Lower lobe of right lung (tissue), 2 donors: Measurements from ENCODE around the gene DDX20. TPM values are rescaled to one million over a fixed set of nuclear protein-coding genes. Genes with fewer than 3 reads are reported as not detected.

Experiments used
- ATAC-seq, 2 donors: fragments of 200-7000 bp; cut with Tn5 transposase; one replicate each; pipeline ENCODE4 v1.9.1; 2020 to 2022; ENCODE audit warnings: mild to moderate bottlenecking in 2 of 2, moderate library complexity in 2 of 2
- DNase-seq: peaks from one replicate; pipeline ENCODE4 v3.0.0-alpha.2; 2020
- H3K27ac ChIP-seq: fragments of 200-600 bp; one replicate; pipeline ENCODE4 v1.8.0; 2022
- H3K27me3 ChIP-seq: fragments of 200-600 bp; one replicate; pipeline ENCODE4 v1.8.0; 2022; ENCODE audit warnings: low read depth
- H3K36me3 ChIP-seq: fragments of 200-600 bp; one replicate; pipeline ENCODE4 v1.8.0; 2022; ENCODE audit warnings: mild to moderate bottlenecking
- H3K4me1 ChIP-seq: fragments of 200-600 bp; one replicate; pipeline ENCODE4 v1.8.0; 2022
- H3K4me3 ChIP-seq: fragments of 200-600 bp; one replicate; pipeline ENCODE4 v1.8.0; 2022; ENCODE audit warnings: mild to moderate bottlenecking
- H3K9me3 ChIP-seq: fragments of 200-600 bp; one replicate; pipeline ENCODE4 v1.8.0; 2022
- CTCF ChIP-seq: fragments of 200-600 bp; IDR thresholded peaks from one replicate; pipeline ENCODE4 v1.8.0; 2022; ENCODE audit warnings: antibody characterized with exemption, mild to moderate bottlenecking
- intact Hi-C: fragments of 100-400 bp; cut with DNase I; formaldehyde crosslinking; loops from one replicate; pipeline ENCODE4 v1.11.0; 2022
- total RNA-seq: library from RNA; stranded (reverse); fragmentation: NEBNext Ultra II Directional; extraction: Animal tissue kit (Norgen Biotek cat#: 25700); gene quantifications from one replicate; pipeline ENCODE4 v1.2.1, GENCODE V29; 2021
- donor health status: DM: no; HTN: yes; CAD: no; lungs with severe emphysema.

The DDX20 gene
- total RNA-seq, 1 donor from 2014 or later = 11.4 TPM

DNA sequence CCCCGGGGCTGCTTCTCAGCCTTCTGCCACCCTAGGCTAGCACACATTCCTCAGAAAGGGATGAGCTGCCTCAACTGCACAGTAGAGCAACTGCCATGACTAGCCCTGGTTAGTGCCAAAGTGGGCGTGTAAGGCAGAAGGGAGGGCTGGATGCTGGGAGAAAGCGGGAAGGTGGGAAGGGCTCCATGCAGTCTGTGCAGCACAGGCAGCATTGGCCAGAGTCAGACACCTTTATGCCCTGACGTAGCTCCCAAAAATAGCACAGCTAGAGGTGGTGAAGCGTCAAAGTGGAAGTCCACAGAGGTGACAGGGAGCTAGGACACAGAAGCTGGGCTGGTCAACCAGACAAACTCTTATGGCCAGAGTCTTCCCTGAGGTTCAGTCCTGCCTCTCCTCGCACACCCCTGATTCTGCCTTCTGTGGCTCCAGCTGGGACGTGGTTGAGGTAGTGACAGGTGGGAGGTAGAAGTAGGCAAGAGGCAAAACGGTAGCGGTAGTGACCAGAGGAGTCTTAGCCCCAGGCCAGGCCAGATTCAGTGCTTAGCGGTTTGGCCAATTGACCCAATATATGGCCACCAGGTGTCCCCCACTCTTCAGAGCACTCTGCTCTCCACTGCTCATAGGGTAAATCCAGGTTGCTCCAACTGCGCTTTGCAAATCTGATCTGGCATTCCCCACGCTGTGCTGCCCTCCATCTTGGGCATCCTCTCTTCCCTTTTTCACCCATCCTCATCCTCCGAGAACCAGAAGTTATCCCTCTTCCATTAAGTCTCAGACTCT, 45.6 kb downstream of the DDX20 start:
- no peak for TF ChIP-seq CTCF
- Histone ChIP-seq H3K27me3 (peaks cover 4% of the 10 kb centered on the region), H3K4me1 (no peaks in the 10 kb centered on the region), H3K9me3 (no peaks in the 10 kb centered on the region), H3K27ac (no peak overlapping the region), H3K36me3 (no peaks in the 10 kb centered on the region), H3K4me3 (no peak overlapping the region)
- intact Hi-C loops = no loop called here
- ATAC-seq = no peak
- no peak for DNase-seq

DNA sequence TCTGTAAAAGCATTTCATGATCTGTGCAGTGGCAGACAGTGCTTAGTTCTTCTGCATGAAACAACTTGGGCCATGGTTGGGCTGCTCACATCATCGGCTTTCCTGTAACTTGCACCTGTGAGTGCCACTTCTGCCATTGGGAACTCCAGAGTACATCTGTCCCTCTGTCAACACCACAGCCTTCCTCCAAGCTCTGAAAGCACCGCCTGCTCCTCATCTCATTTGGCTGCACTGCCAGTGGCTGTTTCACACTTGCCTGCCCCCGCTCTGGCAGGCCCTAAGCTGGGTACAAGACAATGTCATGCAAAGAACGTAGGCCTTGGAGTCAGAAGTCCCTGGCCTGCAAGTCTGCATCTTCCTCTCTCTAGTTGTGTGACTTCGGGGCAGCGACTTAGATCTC, 46.4 kb downstream of the DDX20 start:
- intact Hi-C loops = no loop called here
- H3K4me1 ChIP-seq = no peaks in the 10 kb centered on the region
- no peak overlapping the region for H3K27ac ChIP-seq
- H3K9me3 ChIP-seq = no peaks in the 10 kb centered on the region
- ATAC-seq (no peak), DNase-seq (no peak)
- H3K36me3 ChIP-seq = no peaks in the 10 kb centered on the region
- no peak for TF ChIP-seq CTCF
- peaks cover 4% of the 10 kb centered on the region for H3K27me3 ChIP-seq
- H3K4me3 ChIP-seq = no peak overlapping the region

DNA sequence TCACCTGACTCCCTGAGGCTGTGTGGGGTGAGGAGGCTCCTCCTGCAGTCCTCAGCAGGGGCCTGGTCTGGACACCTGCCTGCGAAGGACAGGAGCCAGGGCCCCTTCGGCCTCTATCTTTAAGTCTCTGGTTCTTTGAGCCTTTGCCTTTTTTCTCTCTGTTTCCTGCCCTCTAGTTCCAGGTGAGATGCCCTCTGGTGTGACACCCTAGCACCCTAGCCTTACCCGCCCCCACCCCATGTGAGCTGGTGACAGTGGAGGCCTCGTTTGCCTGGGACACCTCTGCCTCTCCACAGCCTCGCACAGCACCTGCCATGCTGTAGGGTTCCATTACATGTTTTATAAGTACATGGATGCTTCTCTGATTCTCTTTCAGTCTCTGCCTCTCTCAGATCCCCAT, 47.3 kb downstream of the DDX20 start:
- Histone ChIP-seq H3K36me3 (no peaks in the 10 kb centered on the region), H3K4me3 (no peak overlapping the region), H3K27me3 (peaks cover 4% of the 10 kb centered on the region), H3K4me1 (no peaks in the 10 kb centered on the region), H3K9me3 (no peaks in the 10 kb centered on the region), H3K27ac (no peak overlapping the region)
- DNase-seq = no peak
- intact Hi-C loops = no loop called here
- TF ChIP-seq CTCF = no peak
- no peak for ATAC-seq

DNA sequence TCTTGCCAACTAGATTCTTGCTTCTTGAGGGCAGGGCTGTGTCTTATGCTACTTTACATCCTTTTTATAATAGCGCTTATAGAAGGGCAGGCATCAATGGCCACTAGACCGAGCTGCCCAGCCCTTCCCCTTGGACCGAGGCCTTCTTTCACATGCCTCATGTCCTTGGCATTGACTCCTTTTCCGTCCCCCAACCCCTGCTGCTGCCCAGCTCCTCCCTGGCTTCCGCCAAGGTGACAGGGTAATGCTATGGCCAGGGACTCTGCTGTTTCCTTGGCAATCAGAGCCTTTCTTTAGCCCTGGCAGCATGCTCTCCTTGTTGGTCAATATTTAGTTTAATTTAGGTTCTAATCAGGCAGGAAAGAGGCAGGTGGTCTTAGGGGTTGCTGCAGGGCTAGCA, 48.2 kb downstream of the DDX20 start:
- Histone ChIP-seq H3K36me3 (no peaks in the 10 kb centered on the region), H3K27ac (no peak overlapping the region), H3K9me3 (no peaks in the 10 kb centered on the region), H3K27me3 (peaks cover 4% of the 10 kb centered on the region), H3K4me3 (no peak overlapping the region), H3K4me1 (no peaks in the 10 kb centered on the region)
- ATAC-seq (no peak), DNase-seq (no peak)
- intact Hi-C loops = no loop called here
- no peak for TF ChIP-seq CTCF

- no peaks in the 10 kb centered on the region for H3K36me3 ChIP-seq
- no peak for ATAC-seq
- H3K27ac ChIP-seq = no peak overlapping the region
- H3K9me3 ChIP-seq = no peaks in the 10 kb centered on the region
- H3K4me3 ChIP-seq = no peak overlapping the region
- no peaks in the 10 kb centered on the region for H3K4me1 ChIP-seq
- no peak for TF ChIP-seq CTCF
- intact Hi-C loops = no loop called here
- no peak for DNase-seq
- H3K27me3 ChIP-seq = peaks cover 4% of the 10 kb centered on the region
Measured at GRCh38 chr1:111804776-111805175, 49.1 kb downstream of the DDX20 start.
